Measurements from ENCODE around the gene GREB1L.

DNA sequence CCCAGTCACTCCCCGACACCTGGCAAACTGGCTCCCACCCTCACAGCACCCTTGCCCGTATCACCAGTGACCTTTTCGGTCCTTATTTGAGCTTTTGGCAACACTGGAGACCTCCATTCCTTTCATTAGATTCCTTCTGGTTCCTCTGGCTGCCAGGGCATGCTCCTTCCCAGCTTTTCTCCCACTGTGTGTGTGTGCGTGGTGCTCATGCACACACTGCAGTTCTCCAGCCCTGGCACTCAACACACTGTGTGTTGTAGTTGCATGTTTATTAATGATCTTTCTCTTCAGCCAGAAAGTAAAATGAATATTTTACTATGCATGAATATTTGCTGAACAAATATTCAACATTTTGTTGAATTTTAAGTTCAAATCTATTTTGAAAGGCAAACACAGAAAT, 219.4 kb downstream of the GREB1L start:
- no peak for TF ChIP-seq EZH2 (IDR thresholded peaks at IDR 0.05; ENCODE audit: insufficient read depth, poor library complexity, severe bottlenecking)
- TF ChIP-seq EZH2phosphoT487 (IDR thresholded peaks at IDR 0.05; ENCODE audit: insufficient read depth, low read depth): no peak

Data from GM23248 (cell line).